ENCODE data around the gene ULK1. TPM values are rescaled to one million over a fixed set of nuclear protein-coding genes. Genes with fewer than 3 reads are reported as not detected.
A peak's percentile ranks its signal among the peaks of the same experiment; 100 is the strongest.

Gene ULK1
- total and polyA plus RNA-seq, 2 of the 13 experiments (the other 11 are each of a cell fraction or from before 2014, with no cell fraction given): 2.8 to 10.1 TPM

- TF ChIP-seq IRF2 (CRISPR knock-in tag; IDR thresholded peaks at IDR 0.05): no peak
- TF ChIP-seq, protein P1, sequence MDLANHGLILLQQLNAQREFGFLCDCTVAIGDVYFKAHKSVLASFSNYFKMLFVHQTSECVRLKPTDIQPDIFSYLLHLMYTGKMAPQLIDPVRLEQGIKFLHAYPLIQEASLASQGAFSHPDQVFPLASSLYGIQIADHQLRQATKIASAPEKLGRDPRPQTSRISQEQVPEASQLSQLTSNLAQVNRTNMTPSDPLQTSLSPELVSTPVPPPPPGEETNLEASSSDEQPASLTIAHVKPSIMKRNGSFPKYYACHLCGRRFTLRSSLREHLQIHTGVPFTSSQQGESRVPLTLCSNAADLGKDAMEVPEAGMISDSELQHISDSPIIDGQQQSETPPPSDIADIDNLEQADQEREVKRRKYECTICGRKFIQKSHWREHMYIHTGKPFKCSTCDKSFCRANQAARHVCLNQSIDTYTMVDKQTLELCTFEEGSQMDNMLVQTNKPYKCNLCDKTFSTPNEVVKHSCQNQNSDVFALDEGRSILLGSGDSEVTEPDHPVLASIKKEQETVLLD (CRISPR knock-in tag; IDR thresholded peaks at IDR 0.05; ENCODE audit: low read depth): 0 out of 2 replicates have a peak, but pooled peaks have one; percentile 9
- 0 out of 2 replicates have a peak, but pooled peaks have one; percentile 31 for TF ChIP-seq ZFP82 (CRISPR knock-in tag; IDR thresholded peaks at IDR 0.05; ENCODE audit: borderline replicate concordance)
- TF ChIP-seq, protein P2, sequence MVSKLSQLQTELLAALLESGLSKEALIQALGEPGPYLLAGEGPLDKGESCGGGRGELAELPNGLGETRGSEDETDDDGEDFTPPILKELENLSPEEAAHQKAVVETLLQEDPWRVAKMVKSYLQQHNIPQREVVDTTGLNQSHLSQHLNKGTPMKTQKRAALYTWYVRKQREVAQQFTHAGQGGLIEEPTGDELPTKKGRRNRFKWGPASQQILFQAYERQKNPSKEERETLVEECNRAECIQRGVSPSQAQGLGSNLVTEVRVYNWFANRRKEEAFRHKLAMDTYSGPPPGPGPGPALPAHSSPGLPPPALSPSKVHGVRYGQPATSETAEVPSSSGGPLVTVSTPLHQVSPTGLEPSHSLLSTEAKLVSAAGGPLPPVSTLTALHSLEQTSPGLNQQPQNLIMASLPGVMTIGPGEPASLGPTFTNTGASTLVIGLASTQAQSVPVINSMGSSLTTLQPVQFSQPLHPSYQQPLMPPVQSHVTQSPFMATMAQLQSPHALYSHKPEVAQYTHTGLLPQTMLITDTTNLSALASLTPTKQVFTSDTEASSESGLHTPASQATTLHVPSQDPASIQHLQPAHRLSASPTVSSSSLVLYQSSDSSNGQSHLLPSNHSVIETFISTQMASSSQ (IDR thresholded peaks at IDR 0.05; ENCODE audit: low read depth): no peak
- TF ChIP-seq, protein P2 (CRISPR knock-in tag; IDR thresholded peaks at IDR 0.05; ENCODE audit: borderline replicate concordance): 0 out of 2 replicates have a peak, but pooled peaks have one; percentile 12
- TF ChIP-seq KAT7 (CRISPR knock-in tag; IDR thresholded peaks at IDR 0.05; ENCODE audit: borderline replicate concordance): peak; percentile 53; the same call in 1 of the 2 replicates
- 0 out of 2 replicates have a peak, but pooled peaks have one; percentile 10 for TF ChIP-seq ZSCAN31 (CRISPR knock-in tag; IDR thresholded peaks at IDR 0.05; ENCODE audit: low read depth)
- no peak for TF ChIP-seq NFYB (CRISPR knock-in tag; IDR thresholded peaks at IDR 0.05)
- no peak; the same call in 1 of the 2 replicates for TF ChIP-seq ZNF446 (CRISPR knock-in tag; IDR thresholded peaks at IDR 0.05)
- TF ChIP-seq, protein P3, sequence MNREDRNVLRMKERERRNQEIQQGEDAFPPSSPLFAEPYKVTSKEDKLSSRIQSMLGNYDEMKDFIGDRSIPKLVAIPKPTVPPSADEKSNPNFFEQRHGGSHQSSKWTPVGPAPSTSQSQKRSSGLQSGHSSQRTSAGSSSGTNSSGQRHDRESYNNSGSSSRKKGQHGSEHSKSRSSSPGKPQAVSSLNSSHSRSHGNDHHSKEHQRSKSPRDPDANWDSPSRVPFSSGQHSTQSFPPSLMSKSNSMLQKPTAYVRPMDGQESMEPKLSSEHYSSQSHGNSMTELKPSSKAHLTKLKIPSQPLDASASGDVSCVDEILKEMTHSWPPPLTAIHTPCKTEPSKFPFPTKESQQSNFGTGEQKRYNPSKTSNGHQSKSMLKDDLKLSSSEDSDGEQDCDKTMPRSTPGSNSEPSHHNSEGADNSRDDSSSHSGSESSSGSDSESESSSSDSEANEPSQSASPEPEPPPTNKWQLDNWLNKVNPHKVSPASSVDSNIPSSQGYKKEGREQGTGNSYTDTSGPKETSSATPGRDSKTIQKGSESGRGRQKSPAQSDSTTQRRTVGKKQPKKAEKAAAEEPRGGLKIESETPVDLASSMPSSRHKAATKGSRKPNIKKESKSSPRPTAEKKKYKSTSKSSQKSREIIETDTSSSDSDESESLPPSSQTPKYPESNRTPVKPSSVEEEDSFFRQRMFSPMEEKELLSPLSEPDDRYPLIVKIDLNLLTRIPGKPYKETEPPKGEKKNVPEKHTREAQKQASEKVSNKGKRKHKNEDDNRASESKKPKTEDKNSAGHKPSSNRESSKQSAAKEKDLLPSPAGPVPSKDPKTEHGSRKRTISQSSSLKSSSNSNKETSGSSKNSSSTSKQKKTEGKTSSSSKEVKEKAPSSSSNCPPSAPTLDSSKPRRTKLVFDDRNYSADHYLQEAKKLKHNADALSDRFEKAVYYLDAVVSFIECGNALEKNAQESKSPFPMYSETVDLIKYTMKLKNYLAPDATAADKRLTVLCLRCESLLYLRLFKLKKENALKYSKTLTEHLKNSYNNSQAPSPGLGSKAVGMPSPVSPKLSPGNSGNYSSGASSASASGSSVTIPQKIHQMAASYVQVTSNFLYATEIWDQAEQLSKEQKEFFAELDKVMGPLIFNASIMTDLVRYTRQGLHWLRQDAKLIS (CRISPR knock-in tag; IDR thresholded peaks at IDR 0.05): no peak
- TF ChIP-seq SALL1 (CRISPR knock-in tag; IDR thresholded peaks at IDR 0.05): peak; percentile 54
- TF ChIP-seq NFE2L2 (IDR thresholded peaks at IDR 0.05; ENCODE audit: low read length): no peak
- TF ChIP-seq NR2C2 (CRISPR knock-in tag; IDR thresholded peaks at IDR 0.05; ENCODE audit: borderline replicate concordance): peak; percentile 84
- TF ChIP-seq SP2 (CRISPR knock-in tag; IDR thresholded peaks at IDR 0.05): peak; percentile 16; the same call in 1 of the 2 replicates
- TF ChIP-seq ZNF713 (CRISPR knock-in tag; IDR thresholded peaks at IDR 0.05): no peak
- TF ChIP-seq KMT2A (CRISPR knock-in tag; IDR thresholded peaks at IDR 0.05): peak; percentile 24; the same call in 1 of the 2 replicates
- no peak for TF ChIP-seq RARA (CRISPR knock-in tag; IDR thresholded peaks at IDR 0.05)
These were observed 35.4 kb downstream of the ULK1 start (continued) for GRCh38 chr12:131929581-131930456.

Measured in HepG2 (cell line).